Amniotic epithelial cell (primary cell): ENCODE measurements around the gene SLC29A2.

Experiments
- DNase-seq: peaks from one replicate; pipeline ENCODE4 v3.0.0-alpha.2; 2010; ENCODE audit warnings: low read depth

SLC29A2 gene

GRCh38 chr11:66347425-66348276, 23.9 kb downstream of the SLC29A2 start, which contains the start of gene B4GAT1:
Gene B4GAT1 (minus strand): TSS chr11:66347629. CDS start chr11:66347545, 84 bp downstream.
- peak; percentile 86 for DNase-seq

- no peak for DNase-seq
Measured at GRCh38 chr11:66346476-66347424, 24.8 kb downstream of the SLC29A2 start.

GRCh38 chr11:66345316-66345649, 26.3 kb downstream of the SLC29A2 start:
- no peak for DNase-seq

GRCh38 chr11:66344550-66345315, 26.8 kb downstream of the SLC29A2 start, which contains the start of gene BRMS1:
Gene BRMS1 (minus strand): TSS chr11:66345104. CDS start chr11:66342234, 2,870 bp downstream.
- peak; percentile 96 for DNase-seq

- no peak for DNase-seq
Measured at GRCh38 chr11:66343176-66343575, 28.4 kb downstream of the SLC29A2 start.

- DNase-seq: no peak
Measured at GRCh38 chr11:66341502-66342126, 29.9 kb downstream of the SLC29A2 start.

- no peak for DNase-seq
Measured at GRCh38 chr11:66340596-66341501, 30.7 kb downstream of the SLC29A2 start.

- no peak for DNase-seq
Measured at GRCh38 chr11:66339686-66340483, 31.7 kb downstream of the SLC29A2 start.

GRCh38 chr11:66339162-66339675, 32.3 kb downstream of the SLC29A2 start:
- DNase-seq: no peak

- peak; percentile 37 for DNase-seq
Measured at GRCh38 chr11:66338276-66339161, 33.0 kb downstream of the SLC29A2 start.

- peak; percentile 45 for DNase-seq
Measured at GRCh38 chr11:66337103-66337899, 34.3 kb downstream of the SLC29A2 start.

GRCh38 chr11:66336234-66337102, 35.1 kb downstream of the SLC29A2 start, which contains the start of gene RIN1:
Gene RIN1 (minus strand): TSS chr11:66336434. CDS start chr11:66336402, 32 bp downstream.
- peak; percentile 99 for DNase-seq

- DNase-seq: peak; percentile 49
Measured at GRCh38 chr11:66335531-66336233, 35.9 kb downstream of the SLC29A2 start.

GRCh38 chr11:66334605-66335442, 36.7 kb downstream of the SLC29A2 start:
- no peak for DNase-seq
